Measurements from ENCODE around the gene OBI1.

Gene OBI1

DNA sequence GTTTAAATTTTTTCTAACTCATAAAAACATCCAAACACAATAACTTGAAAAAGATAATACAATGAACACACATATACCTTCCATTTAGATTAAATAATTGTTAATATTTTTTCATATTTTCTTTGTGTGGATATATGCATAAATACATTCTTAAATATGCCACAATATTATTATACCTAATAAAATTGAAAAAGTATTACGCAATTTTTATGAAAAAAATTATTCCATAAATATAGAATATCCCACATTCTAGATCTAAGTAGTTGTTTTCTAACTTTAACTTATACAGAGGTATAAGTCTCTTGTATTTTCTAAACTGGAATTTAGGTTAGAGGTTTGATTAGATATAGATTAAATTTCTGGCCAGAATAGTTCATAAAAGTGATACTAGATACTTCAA is 89.9 kb downstream of the OBI1 start:
- no peak for DNase-seq

DNA sequence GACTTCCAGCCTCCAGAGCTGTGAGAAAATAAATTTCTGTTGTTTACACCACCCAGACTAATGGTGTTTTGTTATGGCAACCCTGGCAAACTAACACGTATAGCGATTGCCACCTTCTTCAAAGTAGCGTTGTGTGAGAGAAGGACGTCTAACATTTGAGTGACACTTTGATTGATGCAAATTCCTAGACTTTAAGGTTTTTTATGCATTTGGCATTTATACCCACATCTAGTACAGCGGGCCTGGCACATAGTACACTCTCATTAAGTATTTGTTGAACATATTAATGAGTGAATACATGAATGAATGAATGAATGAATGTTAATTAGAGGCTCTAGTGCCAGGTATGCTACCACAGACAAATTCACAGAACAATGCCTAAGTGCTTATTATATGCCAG is 92.3 kb downstream of the OBI1 start:
- DNase-seq = no peak

Measured in NCI-H82 (cell line).